KBM-7 (cell line): ENCODE data around the gene ZFYVE26.
A peak's percentile ranks its signal among the peaks of the same experiment; 100 is the strongest.
"Not testable (repeated sequence)": the region's sequence is repeated elsewhere in the genome, so short reads cannot be mapped to it uniquely, and the experiment has no call there.

Experiments
- DNase-seq: peaks from one replicate; pipeline ENCODE4 v3.0.0-alpha.2; 2015
- in situ Hi-C: fragments of 300-500 bp; cut with MboI; formaldehyde crosslinking; loops from 2 replicates; pipeline ENCODE4 v1.14.3; 2020; ENCODE audit warnings: low sequenced_read_pairs, low pct_unique_long_range_greater_than_20kb, mixed read lengths

ZFYVE26 gene

GRCh38 chr14:67818476-67818875, 2.1 kb upstream of the ZFYVE26 start:
- DNase-seq, in situ Hi-C loops: not testable (repeated sequence)

DNA sequence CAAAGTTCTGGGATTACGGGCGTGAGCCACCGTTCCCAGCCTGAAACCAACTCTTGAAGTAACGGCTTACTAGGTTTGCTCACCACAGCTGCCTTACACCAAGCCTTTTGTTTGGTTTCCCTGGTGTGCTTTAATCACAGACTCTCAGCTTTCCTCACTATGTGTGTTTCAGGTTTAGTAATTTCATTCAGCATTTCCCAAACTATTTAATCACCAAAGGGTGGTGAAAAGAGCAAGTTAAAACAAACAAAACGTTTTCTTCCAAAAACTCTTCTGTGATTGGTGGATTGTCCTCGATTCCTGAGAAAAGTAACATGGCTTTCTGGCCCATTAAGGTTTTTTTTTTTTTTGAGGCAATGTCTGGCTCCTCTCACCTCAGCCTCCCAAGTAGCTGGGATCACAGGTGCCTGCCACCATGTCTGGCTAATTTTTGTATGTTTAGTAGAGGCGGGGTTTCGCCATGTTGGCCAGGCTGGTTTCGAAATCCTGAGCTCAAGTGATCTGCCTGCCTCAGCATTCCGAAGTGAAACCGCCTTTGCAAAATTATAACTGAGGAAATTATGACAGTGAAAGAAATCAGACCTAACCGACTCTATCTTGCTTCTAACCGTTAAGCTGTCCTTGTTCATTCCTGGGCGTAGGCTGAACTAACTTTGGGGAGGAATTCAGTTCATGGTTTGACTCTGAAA, 1.5 kb upstream of the ZFYVE26 start:
- in situ Hi-C loops, result no loop called here
- DNase-seq, result no peak

- peak; percentile 40 for DNase-seq
- in situ Hi-C loops, result no loop called here
Observed at GRCh38 chr14:67815573-67816225, 691 bp downstream of the ZFYVE26 start.

- in situ Hi-C loops, result no loop called here
- DNase-seq, result peak; percentile 5
Observed at GRCh38 chr14:67814821-67815220, 1.6 kb downstream of the ZFYVE26 start.

DNA sequence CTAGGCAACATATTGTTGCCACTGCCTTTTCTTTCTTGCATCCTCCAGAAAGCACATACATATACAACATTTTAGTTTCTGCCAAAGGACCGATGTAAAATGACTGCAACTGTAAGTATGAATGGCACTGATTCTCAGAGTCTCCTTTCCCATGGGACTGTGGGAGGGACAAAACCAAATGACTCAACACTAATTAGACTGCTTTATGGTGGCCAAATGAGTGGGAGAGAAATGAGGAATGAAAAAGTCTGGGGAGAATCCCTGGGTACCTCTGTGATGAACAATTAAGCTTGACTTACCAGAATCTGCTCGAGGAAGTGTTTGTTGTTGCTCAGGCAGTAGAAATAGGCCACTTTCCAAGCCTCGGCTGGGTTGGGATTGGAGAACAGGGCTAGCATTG, 10.1 kb downstream of the ZFYVE26 start:
- no peak for DNase-seq
- in situ Hi-C loops, result no loop called here

DNA sequence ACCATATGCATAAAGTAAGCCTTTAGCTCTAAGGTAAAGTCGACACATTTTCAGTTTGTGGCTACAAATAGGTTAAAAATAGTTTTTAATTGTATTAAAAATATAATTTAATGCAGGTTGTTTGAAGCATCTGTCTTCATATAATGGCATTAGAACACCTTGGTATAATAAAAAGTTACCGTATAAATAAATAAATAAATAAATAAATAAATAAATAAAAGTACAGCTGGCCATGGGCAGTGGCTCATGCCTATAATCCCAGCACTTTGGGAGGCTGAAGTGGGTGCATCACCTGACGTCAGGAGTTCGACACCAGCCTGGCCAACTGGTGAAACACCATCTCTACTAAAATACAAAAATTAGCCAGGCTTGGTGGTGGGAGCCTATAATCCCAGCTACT, 15.6 kb downstream of the ZFYVE26 start:
- in situ Hi-C loops, result no loop called here

DNA sequence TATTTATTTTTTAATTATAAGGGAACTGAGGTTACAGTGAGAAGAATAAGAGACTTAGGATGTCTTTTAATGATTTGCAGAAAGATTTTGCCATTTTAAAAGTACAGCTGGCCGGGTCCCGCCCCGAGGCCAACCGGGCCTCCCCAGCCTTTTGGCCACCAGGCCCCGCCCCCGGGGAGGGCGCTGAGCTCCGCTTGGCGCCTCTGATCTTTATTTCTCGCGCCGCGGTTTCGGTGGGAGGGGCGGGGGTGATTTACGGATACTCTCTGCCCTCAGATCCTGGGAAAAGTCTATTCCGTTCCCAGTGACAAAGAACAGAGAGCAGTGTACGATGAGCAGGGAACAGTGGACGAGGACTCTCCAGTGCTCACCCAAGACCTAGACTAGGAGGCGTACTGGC, 17.7 kb downstream of the ZFYVE26 start:
- in situ Hi-C loops, result no loop called here

More for the DNA sequence above, 15.6 kb downstream of the ZFYVE26 start:
- DNase-seq, result no peak

GRCh38 chr14:67787673-67788072, 28.7 kb downstream of the ZFYVE26 start:
- in situ Hi-C loops, result no loop called here
- DNase-seq, result no peak

More for the DNA sequence above, 17.7 kb downstream of the ZFYVE26 start:
- no peak for DNase-seq

DNA sequence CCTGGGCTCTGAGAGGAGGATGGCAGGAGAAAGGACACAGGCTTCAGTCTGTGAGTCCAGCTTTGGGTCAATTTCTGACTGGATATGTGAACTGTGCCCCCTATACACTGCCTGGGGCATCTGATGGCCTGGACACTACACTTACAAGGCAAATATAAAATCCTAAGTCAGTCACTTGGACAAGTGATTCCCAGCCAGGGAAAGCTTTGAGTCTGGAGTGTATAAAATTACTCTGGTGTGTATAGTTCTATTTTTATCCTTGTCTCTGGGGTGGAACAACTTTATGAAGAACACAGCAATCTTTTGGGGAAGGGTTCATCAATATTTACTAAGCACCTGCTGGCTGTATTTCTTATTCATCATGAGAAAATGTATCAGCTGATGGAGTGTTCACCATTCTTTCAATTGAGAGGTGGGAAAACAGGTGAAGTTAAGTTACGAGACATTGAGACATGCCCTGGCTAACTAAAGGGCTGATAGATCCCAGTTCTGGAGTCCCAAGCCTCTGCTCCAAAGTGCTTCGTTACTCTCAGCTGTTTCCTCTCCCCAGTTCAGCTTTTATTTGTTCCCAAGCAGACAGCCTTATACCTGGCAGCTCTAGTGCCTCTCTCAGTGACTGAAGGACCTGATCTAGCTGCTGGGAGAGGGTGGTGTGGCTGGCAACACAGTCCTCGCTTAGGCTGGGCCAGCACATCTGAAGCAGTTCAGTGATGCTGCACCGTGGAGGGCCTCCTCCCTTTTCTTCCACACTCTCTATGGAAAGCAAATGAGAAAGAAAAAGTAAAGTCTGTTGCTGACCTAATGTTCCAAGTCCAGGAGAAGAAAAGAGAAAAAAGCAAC, 30.9 kb downstream of the ZFYVE26 start:
- in situ Hi-C loops, result no loop called here
- no peak for DNase-seq

GRCh38 chr14:67784244-67784823, 32.1 kb downstream of the ZFYVE26 start:
- DNase-seq, result no peak
- in situ Hi-C loops, result no loop called here

- in situ Hi-C loops, result no loop called here
Observed at GRCh38 chr14:67782090-67782489, 34.3 kb downstream of the ZFYVE26 start.

GRCh38 chr14:67778792-67779191, 37.6 kb downstream of the ZFYVE26 start:
- in situ Hi-C loops, result no loop called here
- no peak for DNase-seq

More at GRCh38 chr14:67782090-67782489, 34.3 kb downstream of the ZFYVE26 start:
- DNase-seq, result no peak

DNA sequence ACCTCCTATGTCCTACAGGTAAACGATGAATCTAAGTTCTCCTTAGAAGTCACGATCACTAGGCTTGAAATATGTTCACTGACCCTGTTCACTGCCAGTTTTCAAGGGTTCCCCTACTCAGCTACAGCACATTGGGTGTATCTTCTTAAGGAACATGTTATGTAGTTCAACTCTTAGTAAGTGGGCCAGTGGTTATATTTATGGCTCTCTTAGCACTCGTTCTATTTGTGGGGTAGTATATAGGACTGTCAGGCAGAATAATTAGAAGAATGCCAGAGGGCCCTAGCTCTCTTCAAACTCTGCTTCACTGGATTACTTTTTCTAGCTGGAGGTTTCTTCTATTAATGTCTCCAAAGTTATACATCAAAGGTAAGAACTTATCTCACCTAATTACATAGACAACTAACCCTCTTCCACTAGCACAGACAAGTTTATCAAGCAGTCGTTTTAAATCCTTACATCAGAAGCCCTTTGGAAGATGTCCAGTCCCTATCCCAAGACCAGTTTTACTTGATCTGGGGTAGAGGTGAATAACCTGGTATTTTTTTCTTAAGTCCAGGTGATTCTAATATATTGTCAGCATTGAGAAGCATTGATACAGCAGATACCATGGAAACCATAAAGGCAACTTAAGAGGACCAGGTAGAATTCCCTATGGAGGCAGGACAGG, 39.6 kb downstream of the ZFYVE26 start:
- DNase-seq, result no peak

GRCh38 chr14:67773844-67774377, 42.5 kb downstream of the ZFYVE26 start:
- DNase-seq, result no peak
- in situ Hi-C loops, result no loop called here

More for the DNA sequence above, 39.6 kb downstream of the ZFYVE26 start:
- in situ Hi-C loops, result no loop called here

DNA sequence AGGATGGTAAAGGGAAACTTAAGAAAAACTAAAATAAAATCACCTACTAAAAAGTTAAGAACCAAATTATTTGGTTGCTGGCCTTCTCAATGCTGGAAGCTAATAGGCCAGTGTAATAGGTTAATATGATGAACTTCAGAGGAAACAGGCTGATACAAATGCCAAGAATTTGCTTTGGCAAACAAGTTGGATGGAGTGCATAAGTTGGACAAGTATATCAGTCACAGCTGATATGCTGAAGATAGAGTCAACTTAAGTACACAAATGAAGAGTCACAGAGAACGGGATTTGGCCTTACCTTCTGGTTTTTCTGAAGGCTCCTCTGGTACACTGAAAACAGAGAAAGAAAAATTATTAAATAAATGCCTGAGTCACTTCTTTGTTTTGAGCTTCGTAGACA, 48.2 kb downstream of the ZFYVE26 start:
- in situ Hi-C loops, result no loop called here
- no peak for DNase-seq

DNA sequence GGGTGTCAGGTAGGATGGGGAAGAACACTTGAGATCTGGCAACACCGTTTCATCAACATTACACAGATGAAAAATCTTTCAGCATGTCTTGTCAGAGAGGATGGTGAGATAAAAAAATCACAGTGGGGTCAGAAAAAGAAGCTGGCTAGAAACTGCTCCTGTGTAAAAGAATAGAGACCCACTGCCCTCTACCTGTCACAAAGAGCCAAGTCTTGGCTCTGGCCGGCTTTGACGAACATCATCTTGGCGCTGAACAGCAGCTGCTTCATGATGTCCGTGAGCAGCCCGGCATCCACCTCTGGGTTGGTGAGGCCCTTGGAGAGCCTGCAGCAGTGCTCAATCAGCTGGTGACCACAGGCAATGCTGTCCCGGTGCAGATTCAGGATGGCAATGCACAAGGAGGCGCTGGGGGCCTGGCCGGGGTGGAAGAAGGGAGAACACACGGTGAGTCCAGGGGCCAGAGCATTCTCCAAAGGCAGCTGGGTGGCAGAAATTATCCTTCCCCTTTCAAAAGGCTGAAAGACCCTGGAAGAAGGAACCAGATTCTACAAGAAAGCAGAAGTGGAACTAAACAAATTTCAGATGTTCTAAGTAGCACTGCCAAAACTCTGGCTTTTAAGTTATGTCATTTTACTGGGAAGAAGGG, 50.2 kb downstream of the ZFYVE26 start:
- peak; percentile 53 for DNase-seq
- in situ Hi-C loops, result no loop called here

DNA sequence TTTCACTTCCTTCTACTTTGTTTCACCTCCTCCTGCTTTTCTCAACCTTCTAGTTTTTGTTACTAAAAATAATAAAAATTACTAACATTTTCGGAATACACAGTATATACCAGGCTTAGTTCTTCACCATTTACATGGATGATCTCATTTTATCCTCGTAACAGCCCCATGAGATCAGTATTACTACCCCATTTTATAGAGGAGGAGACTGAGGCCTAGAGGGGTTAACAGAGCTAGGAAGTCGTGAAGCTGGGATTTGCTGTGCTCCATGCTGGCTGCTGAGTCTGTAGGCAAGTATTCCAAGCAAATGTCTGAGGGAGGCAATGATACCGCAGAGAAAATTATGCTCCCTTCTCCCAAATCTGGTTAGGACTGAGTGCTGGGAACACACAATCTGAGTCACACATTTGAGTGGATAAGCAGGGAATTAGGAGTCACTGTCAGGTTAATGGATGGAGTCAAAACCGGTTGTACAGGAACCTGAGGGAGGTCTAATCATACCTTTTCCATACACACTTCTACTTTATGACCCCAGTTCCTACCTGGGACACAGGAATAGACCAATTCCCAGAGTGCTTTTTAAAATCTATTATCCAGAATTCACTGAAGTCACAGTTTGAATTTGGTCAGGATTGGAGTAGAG, 51.1 kb downstream of the ZFYVE26 start:
- DNase-seq, result no peak
- in situ Hi-C loops, result no loop called here

GRCh38 chr14:67764496-67764895, 51.9 kb downstream of the ZFYVE26 start:
- no peak for DNase-seq
- in situ Hi-C loops, result no loop called here
